GM18858 (cell line): Measurements from ENCODE around the gene HKDC1.
"Not testable (repeated sequence)": the region's sequence is repeated elsewhere in the genome, so short reads cannot be mapped to it uniquely, and the experiment has no call there.

Experiments used
- ATAC-seq: cut with Tn5 transposase; IDR thresholded peaks from one replicate; pipeline ENCODE4 v1.9.1; 2021; ENCODE audit not compliant: unreplicated experiment

The HKDC1 gene

GRCh38 chr10:69278446-69278963 is 58.4 kb downstream of the HKDC1 start, which contains the start of gene HK1:
Gene HK1, plus strand, starts transcription at chr10:69278496.
- no peak for ATAC-seq

GRCh38 chr10:69279110-69279509 is 59.0 kb downstream of the HKDC1 start:
- ATAC-seq, result no peak

GRCh38 chr10:69281507-69282413 is 61.6 kb downstream of the HKDC1 start:
- ATAC-seq, result no peak

- ATAC-seq, result not testable (repeated sequence)
Observed at GRCh38 chr10:69284402-69284801, 64.3 kb downstream of the HKDC1 start.

GRCh38 chr10:69285699-69286098 is 65.6 kb downstream of the HKDC1 start:
- no peak for ATAC-seq

- no peak for ATAC-seq
Observed at GRCh38 chr10:69287181-69287580, 67.0 kb downstream of the HKDC1 start.

GRCh38 chr10:69290993-69291392 is 70.9 kb downstream of the HKDC1 start:
- no peak for ATAC-seq

GRCh38 chr10:69292459-69292858 is 72.3 kb downstream of the HKDC1 start:
- ATAC-seq, result no peak

- ATAC-seq, result no peak
Observed at GRCh38 chr10:69295027-69295636, 75.0 kb downstream of the HKDC1 start.

- no peak for ATAC-seq
Observed at GRCh38 chr10:69303632-69304051, 83.5 kb downstream of the HKDC1 start.

GRCh38 chr10:69306421-69306820 is 86.3 kb downstream of the HKDC1 start:
- no peak for ATAC-seq

GRCh38 chr10:69307434-69307833 is 87.3 kb downstream of the HKDC1 start:
- no peak for ATAC-seq

- ATAC-seq, result not testable (repeated sequence)
Observed at GRCh38 chr10:69308304-69308703, 88.2 kb downstream of the HKDC1 start.

GRCh38 chr10:69311309-69311708 is 91.2 kb downstream of the HKDC1 start:
- ATAC-seq, result no peak

GRCh38 chr10:69312528-69312927 is 92.4 kb downstream of the HKDC1 start:
- ATAC-seq, result no peak

GRCh38 chr10:69315100-69315542 is 95.0 kb downstream of the HKDC1 start:
- ATAC-seq, result no peak

GRCh38 chr10:69315610-69316312 is 95.6 kb downstream of the HKDC1 start:
- ATAC-seq, result no peak

- ATAC-seq, result no peak
Observed at GRCh38 chr10:69316313-69317059, 96.4 kb downstream of the HKDC1 start.
